Astrocyte (in vitro differentiated cells and primary cell): ENCODE data around the gene NRG3.

ENCODE experiments used
- CTCF ChIP-seq: IDR thresholded peaks from 2 replicates; pipeline ENCODE4 v1.5.1; 2011; ENCODE audit warnings: low read depth, mild to moderate bottlenecking, inconsistent platforms, low read length, moderate library complexity; ENCODE audit not compliant: insufficient read depth
- EZH2 ChIP-seq: IDR thresholded peaks from 2 replicates; pipeline ENCODE4 v1.6.1; 2012; ENCODE audit warnings: mild to moderate bottlenecking, low read length, inconsistent platforms; ENCODE audit not compliant: insufficient read depth

- TF ChIP-seq EZH2 = no peak
- no peak for TF ChIP-seq CTCF
These were observed 793.4 kb downstream of the NRG3 start for GRCh38 chr10:82668221-82668895.
